Astrocyte (in vitro differentiated cells and primary cell): ENCODE measurements around the gene HES1.

ENCODE experiments used
- CTCF ChIP-seq: IDR thresholded peaks from 2 replicates; pipeline ENCODE4 v1.5.1; 2011; ENCODE audit warnings: low read depth, mild to moderate bottlenecking, inconsistent platforms, low read length, moderate library complexity; ENCODE audit not compliant: insufficient read depth
- EZH2 ChIP-seq: IDR thresholded peaks from 2 replicates; pipeline ENCODE4 v1.6.1; 2012; ENCODE audit warnings: mild to moderate bottlenecking, low read length, inconsistent platforms; ENCODE audit not compliant: insufficient read depth

GRCh38 chr3:194124193-194124592 is 11.8 kb upstream of the HES1 start:
- TF ChIP-seq EZH2, result no peak
- no peak for TF ChIP-seq CTCF
